HG02852 (cell line): Measurements from ENCODE around the gene RHCG.
A peak's percentile ranks its signal among the peaks of the same experiment; 100 is the strongest.

Experiments used
- ATAC-seq: cut with Tn5 transposase; IDR thresholded peaks from one replicate; pipeline ENCODE4 v1.9.1; 2021; ENCODE audit warnings: mild to moderate bottlenecking, moderate library complexity; ENCODE audit not compliant: unreplicated experiment

Gene RHCG

GRCh38 chr15:89446255-89446891 is 50.0 kb downstream of the RHCG start:
- no peak for ATAC-seq

GRCh38 chr15:89445518-89445917 is 50.9 kb downstream of the RHCG start:
- no peak for ATAC-seq

- ATAC-seq: no peak
Measured at GRCh38 chr15:89444241-89445225, 51.9 kb downstream of the RHCG start.

- ATAC-seq: no peak
Measured at GRCh38 chr15:89443581-89443980, 52.8 kb downstream of the RHCG start.

GRCh38 chr15:89442671-89443307 is 53.6 kb downstream of the RHCG start:
- no peak for ATAC-seq

GRCh38 chr15:89442155-89442554 is 54.2 kb downstream of the RHCG start:
- no peak for ATAC-seq

GRCh38 chr15:89441295-89441812 is 55.0 kb downstream of the RHCG start:
- ATAC-seq: peak; percentile 98

- no peak for ATAC-seq
Measured at GRCh38 chr15:89439764-89440163, 56.6 kb downstream of the RHCG start.

- ATAC-seq: no peak
Measured at GRCh38 chr15:89436560-89437311, 59.6 kb downstream of the RHCG start.

- ATAC-seq: no peak
Measured at GRCh38 chr15:89435362-89435761, 61.0 kb downstream of the RHCG start.

- no peak for ATAC-seq
Measured at GRCh38 chr15:89433686-89434085, 62.7 kb downstream of the RHCG start.

GRCh38 chr15:89430530-89431341 is 65.6 kb downstream of the RHCG start:
- ATAC-seq: peak; percentile 95

- ATAC-seq: no peak
Measured at GRCh38 chr15:89429986-89430385, 66.4 kb downstream of the RHCG start.

GRCh38 chr15:89429023-89429422 is 67.4 kb downstream of the RHCG start:
- no peak for ATAC-seq

GRCh38 chr15:89428246-89428645 is 68.1 kb downstream of the RHCG start:
- no peak for ATAC-seq

- no peak for ATAC-seq
Measured at GRCh38 chr15:89426500-89426899, 69.9 kb downstream of the RHCG start.

GRCh38 chr15:89423981-89424380 is 72.4 kb downstream of the RHCG start:
- no peak for ATAC-seq
